Stomach (tissue), 9 donors: Measurements from ENCODE around the gene ATOH7. TPM values are rescaled to one million over a fixed set of nuclear protein-coding genes. Genes with fewer than 3 reads are reported as not detected.
"Not testable (repeated sequence)": the region's sequence is repeated elsewhere in the genome, so short reads cannot be mapped to it uniquely, and the experiment has no call there.

Experiments
- DNase-seq, 2 donors: peaks; one replicate each; pipeline versions ENCODE4 v3.0.0 to v3.0.0-alpha.2; 2013 to 2019
- H3K27ac ChIP-seq, 5 donors: fragments of 200-600 bp in 4 of 5; sonication (generic) in 4 of 5; one replicate each; pipeline ENCODE4 v1.5.1; 2013 to 2019; ENCODE audit warnings: mild to moderate bottlenecking in 1 of 5, moderate library complexity in 1 of 5
- H3K27me3 ChIP-seq, 3 donors: fragments of 200-600 bp; sonication (generic); one replicate each; pipeline ENCODE4 v1.5.1; 2017 to 2019; ENCODE audit warnings: mixed run types in 1 of 3
- H3K36me3 ChIP-seq, 4 donors: fragments of 200-600 bp; sonication (generic); 1 replicate in 3 of 4; 2 replicates in 1 of 4; pipeline ENCODE4 v1.5.1; 2016 to 2019
- H3K4me1 ChIP-seq, 4 donors: fragments of 200-600 bp; sonication (generic); one replicate each; pipeline ENCODE4 v1.5.1; 2016 to 2019
- H3K4me3 ChIP-seq, 4 donors: fragments of 200-600 bp; sonication (generic) in 3 of 4; one replicate each; pipeline ENCODE4 v1.5.1; 2016 to 2019; ENCODE audit warnings: mild to moderate bottlenecking in 1 of 4
- H3K9me3 ChIP-seq, 4 donors: fragments of 200-600 bp; sonication (generic); one replicate each; pipeline ENCODE4 v1.5.1; 2016 to 2019
- EP300 ChIP-seq: sonication (generic); formaldehyde crosslinking; IDR thresholded peaks from one replicate; pipeline ENCODE4 v1.6.1; 2017; ENCODE audit warnings: antibody characterized with exemption
- POLR2A ChIP-seq, 4 donors: fragments of 450-650 bp; IDR thresholded peaks; one replicate each; pipeline ENCODE4 v1.6.1; 2016; ENCODE audit warnings: antibody characterized with exemption in 4 of 4, control low read depth in 2 of 4, mild to moderate bottlenecking in 1 of 4, moderate library complexity in 1 of 4
- POLR2AphosphoS5 ChIP-seq, 3 donors: sonication (generic); formaldehyde crosslinking; IDR thresholded peaks; one replicate each; pipeline ENCODE4 v1.6.1; 2016; ENCODE audit warnings: antibody characterized with exemption in 3 of 3
- whole genome bisulfite sequencing, 5 donors: extraction: QIAGEN DNeasy Blood & Tissue Kit in 3 of 5; methylation state at CpG; one replicate each; pipeline versions ENCODE4 v1.1.5 to v1.1.7; 2013 to 2018; 5-methylcytosine and 5-hydroxymethylcytosine counted together
- intact Hi-C: fragments of 100-400 bp; cut with DNase I; formaldehyde crosslinking; loops from one replicate; pipeline ENCODE4 v1.15.1; 2023; ENCODE audit warnings: low total_unique reads
- polyA plus RNA-seq, 3 donors: library from polyadenylated mRNA; stranded (reverse); fragments of 200-250 nt; gene quantifications; one replicate each; pipeline ENCODE4 v1.2.3, GENCODE V29; 2013
- total RNA-seq, 5 donors: library from RNA; depleted of rRNA; stranded (reverse); fragments of >200 nt; gene quantifications; one replicate each; pipeline versions ENCODE4 v1.1.0 to v1.2.3, GENCODE V29; 2014 to 2016
- TF ChIP-seq, protein P1 (sequence below), 7 experiments: fragments of 450-650 bp in 4 of 7; fragments of 200-600 bp in 3 of 7; sonication (generic) in 3 of 7; IDR thresholded peaks; one replicate each; pipeline ENCODE4 v1.5.1; 2016 to 2019; ENCODE audit warnings: antibody characterized with exemption in 7 of 7, control low read depth in 2 of 7, mild to moderate bottlenecking in 1 of 7
- donor health status: healthy with polysubstance abuse.
- donor health status: Bipolar disorder and iron deficiency.
- donor health status: healthy.

The ATOH7 gene
- total and polyA plus RNA-seq, 8 donors = 0.30 TPM; not detected in 7

DNA sequence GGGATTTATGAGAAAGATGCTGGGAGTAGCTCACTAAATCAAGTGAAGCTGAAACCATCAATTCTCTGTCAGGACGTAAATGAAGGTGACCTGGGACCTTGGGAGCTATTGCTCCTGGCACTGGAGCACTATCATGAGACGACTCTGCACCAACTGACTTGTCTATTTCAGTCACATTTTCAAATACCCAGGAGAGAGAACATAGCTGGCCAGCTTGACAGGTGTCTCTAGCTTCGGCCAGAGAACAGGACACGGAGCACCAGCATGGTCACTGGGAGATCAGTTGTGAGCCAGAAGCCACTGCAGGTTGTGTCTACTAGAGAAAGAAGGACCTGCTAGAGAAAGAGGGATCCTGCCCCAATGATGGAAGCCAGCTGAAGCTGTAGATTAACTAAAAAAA lies 17.4 kb upstream of the ATOH7 start:
- WGBS, 5 donors = 88 to 95% (median 91%) methylated on average over 4 of the region's 4 CpGs

DNA sequence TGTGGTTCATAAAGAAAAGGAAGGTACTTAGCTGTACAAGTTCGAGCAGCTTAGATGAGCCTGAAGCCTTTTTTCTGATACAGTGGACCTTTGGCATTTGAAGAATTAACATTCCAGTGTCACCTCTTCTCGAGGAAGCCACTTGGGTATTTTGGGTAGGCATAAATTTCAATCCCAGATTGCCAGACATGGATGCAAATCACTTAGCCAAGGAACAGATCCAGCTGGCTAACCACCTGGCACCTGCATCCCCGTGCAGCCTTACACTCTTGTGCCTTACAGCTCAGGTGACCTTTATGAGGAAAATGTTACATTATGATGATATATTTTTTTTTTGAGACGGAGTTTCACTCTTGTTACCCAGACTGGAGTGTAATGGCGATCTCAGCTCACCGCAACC lies 16.0 kb upstream of the ATOH7 start:
- Histone ChIP-seq H3K4me3 (no peak overlapping the region), H3K4me1 (no peaks in the 10 kb centered on the region), H3K9me3 (no peaks in the 10 kb centered on the region), H3K27me3 (no peaks in the 10 kb centered on the region), H3K36me3 (no peaks in the 10 kb centered on the region), H3K27ac (no peak overlapping the region)
- TF ChIP-seq, protein P1, sequence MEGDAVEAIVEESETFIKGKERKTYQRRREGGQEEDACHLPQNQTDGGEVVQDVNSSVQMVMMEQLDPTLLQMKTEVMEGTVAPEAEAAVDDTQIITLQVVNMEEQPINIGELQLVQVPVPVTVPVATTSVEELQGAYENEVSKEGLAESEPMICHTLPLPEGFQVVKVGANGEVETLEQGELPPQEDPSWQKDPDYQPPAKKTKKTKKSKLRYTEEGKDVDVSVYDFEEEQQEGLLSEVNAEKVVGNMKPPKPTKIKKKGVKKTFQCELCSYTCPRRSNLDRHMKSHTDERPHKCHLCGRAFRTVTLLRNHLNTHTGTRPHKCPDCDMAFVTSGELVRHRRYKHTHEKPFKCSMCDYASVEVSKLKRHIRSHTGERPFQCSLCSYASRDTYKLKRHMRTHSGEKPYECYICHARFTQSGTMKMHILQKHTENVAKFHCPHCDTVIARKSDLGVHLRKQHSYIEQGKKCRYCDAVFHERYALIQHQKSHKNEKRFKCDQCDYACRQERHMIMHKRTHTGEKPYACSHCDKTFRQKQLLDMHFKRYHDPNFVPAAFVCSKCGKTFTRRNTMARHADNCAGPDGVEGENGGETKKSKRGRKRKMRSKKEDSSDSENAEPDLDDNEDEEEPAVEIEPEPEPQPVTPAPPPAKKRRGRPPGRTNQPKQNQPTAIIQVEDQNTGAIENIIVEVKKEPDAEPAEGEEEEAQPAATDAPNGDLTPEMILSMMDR (IDR thresholded peaks at IDR 0.05) = no peak
- TF ChIP-seq POLR2AphosphoS5 (IDR thresholded peaks at IDR 0.05) (no peak), POLR2A (IDR thresholded peaks at IDR 0.05) (no peak), EP300 (no peak)
- intact Hi-C loops = no loop called here
- DNase-seq = no peak
- 72 to 94% (median 85%) methylated on average over 6 of the region's 6 CpGs for WGBS, 5 donors

More for the DNA sequence above, 17.4 kb upstream of the ATOH7 start:
- no peak for DNase-seq
- Histone ChIP-seq H3K27ac (no peak overlapping the region), H3K27me3 (no peaks in the 10 kb centered on the region), H3K9me3 (no peaks in the 10 kb centered on the region), H3K4me3 (no peak overlapping the region), H3K36me3 (no peaks in the 10 kb centered on the region), H3K4me1 (no peaks in the 10 kb centered on the region)
- no peak for TF ChIP-seq POLR2A (IDR thresholded peaks at IDR 0.05)
- TF ChIP-seq, protein P1 (IDR thresholded peaks at IDR 0.05) = no peak
- no peak for TF ChIP-seq EP300
- no peak for TF ChIP-seq POLR2AphosphoS5 (IDR thresholded peaks at IDR 0.05)
- intact Hi-C loops = no loop called here

DNA sequence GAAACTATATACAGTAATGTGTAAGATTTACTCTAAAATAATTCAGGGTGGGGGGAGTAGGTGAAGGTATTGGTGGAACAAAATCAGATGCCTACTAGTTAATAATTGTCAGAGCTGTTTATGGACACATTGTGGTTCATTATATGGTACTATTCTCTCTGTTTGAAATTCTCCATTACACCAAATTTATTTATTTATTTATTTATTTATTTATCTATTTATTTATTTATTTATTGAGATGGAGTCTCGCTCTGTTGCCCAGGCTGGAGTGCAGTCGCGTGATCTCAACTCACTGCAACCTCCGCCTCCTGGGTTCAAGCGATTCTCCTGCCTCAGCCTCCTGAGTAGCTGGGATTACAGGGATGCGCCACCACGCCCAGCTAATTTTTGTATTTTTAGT lies 14.5 kb upstream of the ATOH7 start:
- H3K9me3 ChIP-seq, intact Hi-C loops, DNase-seq, H3K36me3 ChIP-seq, H3K27ac ChIP-seq, H3K4me1 ChIP-seq, H3K27me3 ChIP-seq, H3K4me3 ChIP-seq: not testable (repeated sequence)
- WGBS, 5 donors = 91 to 98% (median 94%) methylated on average over 7 of the region's 7 CpGs

DNA sequence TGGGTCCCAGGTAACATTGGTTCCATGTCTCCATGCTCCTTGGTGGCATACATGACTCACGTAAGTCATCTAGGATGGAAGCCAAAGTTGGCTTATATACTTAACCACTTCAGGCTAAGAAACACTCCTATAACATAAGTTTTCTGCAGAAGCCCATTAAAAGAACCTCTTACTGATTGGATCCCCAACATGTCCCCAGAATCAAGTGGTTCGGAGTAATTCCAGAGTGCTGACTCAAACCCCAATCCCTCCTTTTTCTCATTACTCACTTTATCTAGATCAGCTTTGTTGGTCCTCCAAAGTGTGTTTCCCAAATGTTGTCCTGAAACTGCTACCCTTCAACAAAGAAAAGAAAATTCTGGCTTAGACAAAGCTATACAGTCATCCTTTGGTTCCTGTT lies 10.1 kb upstream of the ATOH7 start:
- Histone ChIP-seq H3K4me3 (no peak overlapping the region), H3K4me1 (no peaks in the 10 kb centered on the region), H3K36me3 (no peaks in the 10 kb centered on the region), H3K9me3 (no peaks in the 10 kb centered on the region), H3K27ac (no peak overlapping the region), H3K27me3 (no peaks in the 10 kb centered on the region)
- DNase-seq = no peak
- WGBS, 5 donors = 68 to 93% (median 88%) methylated on average over 2 of the region's 2 CpGs
- intact Hi-C loops = no loop called here
- TF ChIP-seq POLR2A (IDR thresholded peaks at IDR 0.05) (no peak), POLR2AphosphoS5 (IDR thresholded peaks at IDR 0.05) (no peak), EP300 (no peak)
- TF ChIP-seq, protein P1 (IDR thresholded peaks at IDR 0.05) = no peak

DNA sequence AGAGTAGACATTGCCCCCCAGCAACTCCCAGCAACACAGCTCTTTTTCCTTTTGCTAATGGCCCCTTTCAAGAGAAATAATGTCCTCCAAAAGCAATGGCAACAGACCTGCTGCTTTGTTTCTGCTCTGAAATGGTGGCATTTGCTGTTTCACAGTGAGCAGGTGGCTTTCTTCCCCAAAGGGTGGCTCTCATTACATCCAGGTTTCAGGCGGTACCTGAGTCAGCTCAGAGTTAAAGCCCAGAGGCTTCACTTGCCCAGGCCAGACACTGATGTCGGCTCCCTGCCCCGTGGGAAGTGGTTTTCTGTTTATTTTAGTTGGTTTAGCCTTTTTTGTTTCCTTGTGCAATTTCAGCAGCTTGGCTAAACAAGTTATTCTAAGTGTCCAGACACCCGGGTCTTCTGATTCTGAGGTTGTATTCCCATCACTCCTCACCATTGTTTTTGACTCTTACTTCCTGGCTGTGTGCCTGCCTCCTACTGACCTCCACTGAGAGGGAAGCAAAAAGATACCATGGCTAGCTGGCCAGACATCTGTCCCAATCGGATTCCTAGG lies 7.8 kb upstream of the ATOH7 start:
- WGBS, 5 donors = 61 to 72% (median 68%) methylated on average over 5 of the region's 5 CpGs
- H3K27me3 ChIP-seq = no peaks in the 10 kb centered on the region
- DNase-seq = no peak
- no peak overlapping the region for H3K4me3 ChIP-seq
- H3K9me3 ChIP-seq = no peaks in the 10 kb centered on the region
- no peak overlapping the region for H3K27ac ChIP-seq
- no peaks in the 10 kb centered on the region for H3K4me1 ChIP-seq
- H3K36me3 ChIP-seq = no peaks in the 10 kb centered on the region
- intact Hi-C loops = no loop called here
- TF ChIP-seq, protein P1 (IDR thresholded peaks at IDR 0.05) = no peak
- TF ChIP-seq EP300 (no peak), POLR2AphosphoS5 (IDR thresholded peaks at IDR 0.05) (no peak), POLR2A (IDR thresholded peaks at IDR 0.05) (no peak)
